HFF-Myc (cell line): ENCODE results near the gene PPCDC.

Source experiments
- DNase-seq: peaks from one replicate; pipeline ENCODE4 v3.0.0-alpha.2; 2011; ENCODE audit warnings: low read depth; ENCODE audit errors: extremely low read depth
- H3K4me3 ChIP-seq: replicated peaks from 2 replicates; pipeline ENCODE4 v1.5.1; 2011; ENCODE audit warnings: low read depth, mild to moderate bottlenecking, control low read depth, low read length
- TF ChIP-seq, protein P1 (sequence below): IDR thresholded peaks from 2 replicates; pipeline ENCODE4 v1.5.1; 2012; ENCODE audit warnings: mild to moderate bottlenecking, low read depth, low read length, control low read depth; ENCODE audit errors: missing control alignments

Gene PPCDC

DNA sequence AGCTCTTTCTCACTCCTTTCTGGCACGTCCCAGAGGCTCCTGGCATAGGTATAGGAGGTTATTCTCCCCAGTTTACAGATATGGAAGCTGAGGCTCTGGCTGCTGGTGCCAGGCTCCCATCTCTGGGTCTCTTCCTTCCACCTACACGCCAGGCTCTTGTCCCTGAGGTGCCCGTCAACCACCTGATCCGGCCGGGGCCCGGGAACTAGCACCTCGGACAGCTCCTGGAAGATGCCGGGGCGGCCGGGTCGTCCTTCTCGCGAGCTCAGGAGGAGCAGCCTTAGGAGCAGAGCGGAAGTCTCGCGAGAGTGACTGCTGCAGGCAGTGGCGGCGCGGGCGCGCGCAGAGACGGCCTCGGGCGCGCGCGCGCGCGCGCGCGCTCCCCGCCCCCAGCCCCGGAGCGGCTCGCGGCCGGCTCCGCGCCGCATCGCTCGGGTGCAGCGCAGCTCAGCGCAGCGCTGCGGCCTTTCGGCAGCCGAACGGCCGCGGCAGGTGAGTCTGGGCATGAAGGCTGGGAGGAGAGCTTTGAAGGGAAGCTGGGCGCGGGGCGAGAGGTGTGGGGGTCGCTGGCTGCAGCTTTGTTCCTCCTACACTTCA, 28.1 kb upstream of the PPCDC start, which contains the start of gene SCAMP5:
Gene SCAMP5, plus strand, starts transcription at position 382 of the 597 bp plus-strand sequence. CDS start 16,277 bp downstream, outside the sequence.
- peak; percentile 78 for DNase-seq
- peak within 1 kb of the TSS; percentile 60 for H3K4me3 ChIP-seq
- TF ChIP-seq, protein P1, sequence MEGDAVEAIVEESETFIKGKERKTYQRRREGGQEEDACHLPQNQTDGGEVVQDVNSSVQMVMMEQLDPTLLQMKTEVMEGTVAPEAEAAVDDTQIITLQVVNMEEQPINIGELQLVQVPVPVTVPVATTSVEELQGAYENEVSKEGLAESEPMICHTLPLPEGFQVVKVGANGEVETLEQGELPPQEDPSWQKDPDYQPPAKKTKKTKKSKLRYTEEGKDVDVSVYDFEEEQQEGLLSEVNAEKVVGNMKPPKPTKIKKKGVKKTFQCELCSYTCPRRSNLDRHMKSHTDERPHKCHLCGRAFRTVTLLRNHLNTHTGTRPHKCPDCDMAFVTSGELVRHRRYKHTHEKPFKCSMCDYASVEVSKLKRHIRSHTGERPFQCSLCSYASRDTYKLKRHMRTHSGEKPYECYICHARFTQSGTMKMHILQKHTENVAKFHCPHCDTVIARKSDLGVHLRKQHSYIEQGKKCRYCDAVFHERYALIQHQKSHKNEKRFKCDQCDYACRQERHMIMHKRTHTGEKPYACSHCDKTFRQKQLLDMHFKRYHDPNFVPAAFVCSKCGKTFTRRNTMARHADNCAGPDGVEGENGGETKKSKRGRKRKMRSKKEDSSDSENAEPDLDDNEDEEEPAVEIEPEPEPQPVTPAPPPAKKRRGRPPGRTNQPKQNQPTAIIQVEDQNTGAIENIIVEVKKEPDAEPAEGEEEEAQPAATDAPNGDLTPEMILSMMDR, result no peak

DNA sequence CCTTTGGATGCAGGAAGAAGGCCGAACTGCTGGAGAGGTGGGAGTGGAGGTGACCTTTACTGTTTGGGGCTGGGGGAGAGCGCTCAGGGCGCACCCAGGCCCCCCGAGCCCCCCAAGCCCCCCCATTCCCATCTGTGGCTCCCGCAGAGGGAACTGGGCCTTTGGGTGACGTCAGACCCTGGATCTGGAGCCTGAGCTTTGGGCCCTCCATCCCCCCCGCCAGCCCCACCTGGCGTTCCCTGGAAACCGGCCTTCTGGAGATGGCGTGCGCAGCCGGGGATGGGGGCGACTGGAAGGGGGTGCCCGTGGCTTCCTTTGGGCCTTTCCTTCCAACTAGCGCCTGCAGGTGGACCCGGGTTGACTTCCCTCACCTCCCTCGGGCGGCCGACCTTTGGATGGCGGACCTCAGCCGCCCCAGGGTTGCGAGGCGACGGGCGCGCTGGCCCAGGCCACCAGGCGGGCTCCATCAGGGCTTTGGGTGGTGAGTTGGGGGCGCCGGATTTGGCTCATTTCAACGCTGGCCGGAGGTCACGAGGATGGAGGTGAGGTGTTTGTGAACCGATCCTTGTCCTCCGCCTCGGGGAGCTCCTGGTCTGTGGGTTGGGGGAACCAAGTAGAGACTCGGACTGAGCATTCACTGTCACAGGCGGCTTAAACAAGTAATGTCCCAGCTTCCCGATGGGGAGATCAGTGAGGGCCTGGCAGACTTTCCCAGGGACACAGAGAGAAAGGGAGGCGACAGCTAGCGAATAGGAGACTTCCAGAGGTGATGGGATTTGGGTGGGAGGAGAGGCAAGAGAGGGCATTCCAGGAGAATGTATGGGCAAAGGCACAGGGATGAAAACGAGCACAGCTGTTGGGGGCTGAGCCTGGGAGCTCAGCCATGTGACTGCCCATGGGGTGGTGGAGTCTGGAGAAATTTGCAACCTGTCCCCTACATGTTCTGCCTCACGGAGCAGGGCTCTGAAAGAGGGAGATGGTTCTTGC, 27.3 kb upstream of the PPCDC start:
- no peak for DNase-seq
- peak overlapping the region; percentile 60 for H3K4me3 ChIP-seq
- TF ChIP-seq, protein P1, result no peak

DNA sequence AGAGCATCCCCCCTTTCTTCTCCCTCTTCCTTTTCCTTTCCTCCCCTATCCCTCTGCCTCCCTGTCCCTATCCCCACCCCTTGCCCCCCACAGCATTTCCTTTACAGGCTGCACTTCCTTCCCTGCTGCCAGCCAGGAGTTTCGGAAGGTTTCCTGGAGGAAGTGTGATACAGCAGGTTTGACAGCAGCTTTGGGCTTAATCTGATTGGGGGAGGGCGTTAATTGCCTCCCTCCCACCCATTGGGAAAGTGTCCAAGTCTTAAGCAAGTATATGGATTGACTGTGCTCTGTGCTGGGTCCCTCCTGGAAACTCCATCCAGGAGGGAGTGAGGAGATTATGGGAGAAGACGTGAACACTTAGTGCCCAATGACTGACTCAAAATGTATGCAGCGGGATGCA, 26.2 kb upstream of the PPCDC start:
- DNase-seq, result no peak
- no peak overlapping the region for H3K4me3 ChIP-seq
- TF ChIP-seq, protein P1, result no peak

DNA sequence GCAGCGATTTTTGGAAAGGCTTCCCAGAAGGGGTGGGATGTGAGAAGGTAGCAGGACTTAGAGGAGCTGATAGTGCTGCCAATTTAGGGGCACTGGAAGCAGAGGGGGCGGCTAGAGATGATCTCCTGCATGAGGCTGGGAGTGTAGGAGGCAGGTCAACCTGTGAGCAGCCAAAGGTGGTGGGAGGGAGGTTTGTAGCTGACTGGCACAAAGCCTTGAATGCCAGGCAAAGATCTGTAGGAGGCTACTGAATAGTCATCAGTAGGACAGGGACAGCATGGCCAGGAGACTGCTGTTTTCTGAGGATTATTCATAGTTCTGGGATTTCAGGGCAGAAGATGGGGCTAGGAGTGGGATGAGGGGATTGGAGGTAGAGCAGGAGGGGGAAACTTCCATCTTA, 25.8 kb upstream of the PPCDC start:
- TF ChIP-seq, protein P1, result no peak
- H3K4me3 ChIP-seq, result no peak overlapping the region
- DNase-seq, result no peak

DNA sequence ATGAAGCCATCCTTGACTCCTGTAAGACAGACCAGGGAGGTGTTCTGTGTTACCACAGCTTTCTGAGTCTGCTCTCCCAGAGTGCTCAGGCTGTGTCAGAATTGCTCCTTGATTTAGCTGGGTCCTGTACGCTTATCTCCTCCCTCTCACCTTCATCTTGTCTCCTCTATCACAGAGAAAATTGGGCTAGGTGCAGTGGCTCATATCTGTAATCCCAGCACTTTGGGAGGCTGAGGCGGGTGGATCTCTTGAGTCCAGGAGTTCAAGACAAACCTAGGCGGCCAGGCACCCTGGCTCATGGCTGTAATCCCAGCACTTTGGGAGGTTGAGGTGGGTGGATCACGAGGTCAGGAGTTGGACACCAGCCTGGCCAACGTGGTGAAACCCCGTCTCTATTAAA, 22.1 kb upstream of the PPCDC start:
- DNase-seq, result no peak
- no peak overlapping the region for H3K4me3 ChIP-seq
- TF ChIP-seq, protein P1, result no peak

DNA sequence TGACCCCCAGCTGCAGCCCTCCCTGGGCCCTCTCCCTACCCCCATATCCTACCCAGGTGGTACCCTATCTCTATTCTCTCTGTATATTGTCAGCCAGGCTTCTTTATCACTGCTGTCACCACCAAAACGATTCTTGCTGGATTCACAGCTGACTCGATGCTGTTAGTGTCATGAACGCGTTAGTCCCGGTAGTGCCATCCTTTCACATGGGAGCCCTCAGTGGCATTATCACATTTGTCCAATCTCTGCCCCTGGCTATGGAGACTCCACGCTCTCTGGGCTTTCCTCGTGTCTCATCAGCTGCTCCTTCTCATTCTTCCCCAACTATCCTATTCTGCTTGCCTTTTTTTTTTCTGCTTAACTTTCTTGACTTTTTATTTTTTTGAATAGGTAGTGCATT, 21.0 kb upstream of the PPCDC start:
- TF ChIP-seq, protein P1, result no peak
- H3K4me3 ChIP-seq, result no peak overlapping the region
- no peak for DNase-seq
